GM19035 (cell line): ENCODE measurements around the gene CKLF.
"Not testable (repeated sequence)": the region's sequence is repeated elsewhere in the genome, so short reads cannot be mapped to it uniquely, and the experiment has no call there.

Experiments
- ATAC-seq: cut with Tn5 transposase; IDR thresholded peaks from one replicate; pipeline ENCODE4 v1.9.1; 2021; ENCODE audit not compliant: unreplicated experiment

CKLF gene

DNA sequence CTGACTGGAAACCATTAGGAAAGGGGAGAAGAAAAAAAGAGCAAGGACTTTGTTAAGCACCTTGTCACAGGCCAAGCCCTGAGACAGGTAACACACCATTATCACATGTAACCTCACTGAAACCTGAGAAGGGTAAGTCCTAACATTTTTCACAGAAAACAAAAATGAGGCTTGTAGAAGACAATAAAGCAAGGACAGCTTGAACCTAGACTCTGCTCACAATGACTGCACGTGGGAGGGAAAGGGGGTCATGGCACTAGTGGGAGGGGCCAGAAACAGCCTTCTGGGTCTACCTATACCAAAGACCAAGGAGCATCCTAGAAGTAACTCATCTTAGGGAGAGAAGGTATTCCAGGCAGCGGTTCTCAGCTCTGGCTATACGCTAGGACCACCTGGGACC, 10.0 kb upstream of the CKLF start:
- no peak for ATAC-seq

DNA sequence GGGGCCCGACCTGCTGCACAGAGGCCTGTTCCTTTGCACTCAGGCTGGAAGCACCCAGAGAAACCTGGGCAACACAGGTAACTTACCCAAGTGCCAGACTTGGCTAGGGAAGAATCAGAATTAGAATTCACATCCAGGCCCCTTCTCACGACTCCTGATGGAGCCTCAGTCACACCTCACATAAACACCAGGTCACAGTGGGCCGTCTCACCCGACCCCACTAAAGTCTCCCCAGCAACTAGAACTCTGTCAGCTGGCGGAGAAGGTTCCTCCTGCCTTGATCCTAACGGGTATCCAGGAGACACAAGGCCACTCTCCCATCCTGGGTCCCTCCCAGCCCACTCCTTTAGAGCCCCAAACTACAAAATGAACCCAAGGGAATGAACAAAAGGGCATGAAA, 8.8 kb upstream of the CKLF start:
- ATAC-seq: no peak

DNA sequence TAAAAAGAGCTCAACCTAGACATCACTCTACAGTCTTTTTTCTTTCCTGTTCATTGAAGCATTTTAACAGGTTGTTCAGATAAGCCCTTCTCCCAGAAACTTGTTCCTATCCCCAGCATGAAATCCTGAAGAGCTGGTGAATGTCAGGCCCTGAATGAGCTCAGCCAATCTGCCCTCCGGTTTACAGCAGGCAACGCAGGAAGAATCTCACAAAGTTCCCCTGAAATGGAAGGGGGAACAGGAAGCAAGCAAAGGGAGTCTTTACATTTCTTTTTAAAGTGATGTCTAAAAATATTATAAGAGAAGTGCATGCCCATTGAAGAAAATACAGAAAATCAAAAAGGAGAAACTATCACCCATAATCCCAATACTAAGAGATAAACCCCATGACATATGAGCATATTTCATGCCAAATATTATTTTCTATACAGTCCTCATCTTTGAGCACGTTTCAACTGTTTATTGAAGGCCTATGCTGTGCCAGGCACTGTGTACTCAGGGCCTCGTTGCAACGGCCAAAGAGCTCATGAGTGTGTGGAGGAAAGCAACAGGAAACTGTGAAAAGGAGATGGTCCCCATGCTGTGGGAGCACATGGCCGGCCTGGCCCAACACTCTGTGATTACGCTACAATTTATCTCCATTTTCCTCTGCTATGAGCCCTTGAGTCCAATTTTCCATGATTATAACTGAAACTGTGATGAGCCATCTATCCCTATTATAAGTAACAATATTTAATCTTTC, 8.2 kb upstream of the CKLF start:
- no peak for ATAC-seq

DNA sequence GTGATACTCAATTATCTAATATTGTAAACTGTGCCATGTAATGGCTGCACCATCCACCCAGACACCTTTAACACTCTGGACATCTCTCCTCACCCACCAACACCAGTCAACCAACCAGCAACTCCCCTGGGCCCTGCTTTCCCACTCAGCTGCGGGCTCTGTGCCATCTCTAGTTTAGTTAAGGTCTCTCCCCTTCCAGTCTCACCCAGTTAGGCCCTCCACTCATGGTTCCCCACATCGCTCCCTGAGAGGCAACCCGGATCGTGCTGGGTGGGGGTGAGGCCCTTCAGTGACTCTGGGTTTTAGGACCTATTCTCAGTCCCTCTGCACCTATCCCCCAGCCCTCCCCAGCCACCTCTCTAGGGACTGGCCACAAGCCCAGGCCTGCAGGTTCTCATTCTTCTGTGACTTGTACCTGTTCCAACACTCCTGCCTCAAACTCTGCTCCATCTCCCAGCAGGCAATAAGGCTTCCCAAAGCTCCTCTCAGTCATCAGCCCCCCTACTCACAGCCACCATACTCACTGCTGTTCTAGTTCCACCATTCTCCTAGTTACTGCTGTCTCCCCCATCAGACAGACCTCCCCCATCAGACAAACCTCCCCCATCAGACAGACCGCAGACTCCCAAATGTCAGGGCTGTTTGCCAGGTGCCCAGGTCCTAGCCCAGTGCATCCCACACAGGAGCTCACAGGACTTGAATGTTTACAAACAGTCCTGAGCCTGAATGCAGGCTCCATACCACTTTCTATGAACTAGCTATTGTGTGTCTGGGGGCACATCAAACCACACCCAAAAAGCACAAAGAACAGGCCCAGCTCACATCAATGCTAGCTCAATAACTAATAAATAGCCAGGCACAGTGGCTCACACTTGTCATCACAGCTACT, 5.0 kb upstream of the CKLF start:
- no peak for ATAC-seq

DNA sequence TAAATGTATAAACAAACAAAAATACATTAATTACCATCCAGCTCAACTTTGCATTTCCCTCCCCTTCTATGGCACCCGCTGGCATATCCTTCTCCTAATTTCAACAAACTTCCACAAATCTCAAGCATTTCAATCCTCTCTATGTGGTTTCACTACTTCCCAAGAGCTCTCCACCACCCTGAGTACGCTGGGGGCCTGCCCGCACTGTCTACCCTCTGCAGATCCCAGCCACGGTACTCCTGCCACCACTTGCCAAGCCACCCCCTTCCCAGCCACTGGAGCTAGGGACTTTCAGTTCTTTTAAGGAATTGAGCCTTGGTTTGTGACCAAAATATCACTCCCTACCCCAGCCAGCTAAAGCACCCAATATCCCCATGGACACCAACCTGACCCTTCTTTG, 4.3 kb upstream of the CKLF start:
- ATAC-seq: no peak

DNA sequence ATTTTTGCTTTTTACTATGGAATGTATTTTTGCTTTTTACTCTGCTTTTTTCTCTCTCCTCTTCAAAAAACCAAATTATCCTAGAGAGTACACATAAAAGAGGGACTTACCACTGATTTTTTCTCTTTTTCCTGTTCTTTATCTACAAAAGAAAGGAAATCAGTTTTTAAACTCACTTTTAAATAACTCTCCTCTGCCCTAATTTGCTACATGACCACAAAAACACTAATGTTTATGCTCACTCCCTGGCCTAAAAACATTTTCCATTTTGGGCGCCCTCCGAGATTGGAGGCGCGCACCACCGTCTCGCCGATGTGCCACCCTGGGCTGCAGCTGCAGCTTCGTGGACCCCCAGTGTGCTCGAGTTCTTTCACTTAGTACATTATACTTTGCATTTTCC, 3.5 kb upstream of the CKLF start:
- no peak for ATAC-seq

DNA sequence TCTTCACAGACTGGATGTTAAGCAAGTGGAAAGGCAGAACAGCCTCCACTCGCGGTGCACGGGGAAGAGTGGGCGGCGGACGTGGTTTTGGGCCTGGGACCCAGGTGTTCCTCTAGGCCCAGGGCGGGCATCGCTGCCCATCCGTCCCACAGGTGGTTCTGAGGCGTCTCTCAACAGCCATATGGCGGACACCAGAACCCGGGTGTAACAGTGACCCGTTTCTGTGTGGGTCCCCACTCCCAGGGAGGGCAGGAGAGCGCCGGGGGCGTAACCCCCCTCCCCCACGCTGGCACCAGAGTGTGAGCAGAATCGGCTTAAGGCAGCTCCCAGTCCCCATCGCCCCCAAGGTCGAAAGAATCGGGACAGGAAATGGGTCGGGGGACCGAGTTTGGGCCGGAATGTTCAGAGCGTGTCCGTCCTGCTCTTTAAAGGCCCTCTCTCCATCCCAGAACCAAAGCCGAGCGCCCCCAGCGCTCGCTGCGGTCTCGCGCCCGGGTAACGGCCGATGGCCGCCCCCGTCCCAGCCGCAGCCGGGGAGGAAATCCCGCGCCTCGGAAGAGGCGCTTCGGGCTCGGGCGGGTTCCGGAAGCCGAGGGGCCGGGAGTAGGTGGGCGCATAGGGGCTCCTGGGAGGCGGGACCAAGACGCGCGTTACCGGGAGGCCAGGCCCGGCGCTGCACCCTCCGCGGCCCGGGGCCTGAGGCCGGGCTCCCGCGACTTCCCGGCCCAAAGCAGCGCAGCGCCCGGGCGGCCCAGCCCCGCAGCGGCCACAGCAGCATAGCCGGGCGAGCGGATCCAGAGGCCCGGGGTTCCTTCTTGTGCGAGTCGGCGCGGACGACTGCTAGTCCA, 2.9 kb upstream of the CKLF start, which contains the start of gene TK2:
Gene TK2, minus strand, starts transcription at position 839 of the 848 bp plus-strand sequence. Its CDS starts 61 bp downstream, at position 778.
- no peak for ATAC-seq

DNA sequence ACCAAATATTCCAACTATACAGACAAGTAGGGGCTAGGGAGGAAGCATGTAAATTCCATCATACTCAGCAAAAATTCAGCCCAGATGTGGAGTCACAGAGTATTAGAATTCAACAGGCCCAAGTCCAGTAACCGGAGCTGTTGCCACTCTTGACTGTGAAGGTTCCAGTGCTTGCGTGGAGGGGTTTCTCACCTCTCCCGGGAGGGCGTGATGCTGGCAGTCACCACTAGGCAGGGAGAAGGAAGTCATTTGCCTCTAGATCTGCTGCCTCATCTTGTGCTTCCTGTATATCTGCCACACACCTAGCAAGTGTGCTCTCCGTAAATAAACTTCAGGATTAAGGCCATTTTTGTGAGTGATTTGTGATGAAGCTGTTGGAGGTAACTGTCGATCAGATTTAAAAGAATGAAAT, 1.0 kb upstream of the CKLF start:
- no peak for ATAC-seq

DNA sequence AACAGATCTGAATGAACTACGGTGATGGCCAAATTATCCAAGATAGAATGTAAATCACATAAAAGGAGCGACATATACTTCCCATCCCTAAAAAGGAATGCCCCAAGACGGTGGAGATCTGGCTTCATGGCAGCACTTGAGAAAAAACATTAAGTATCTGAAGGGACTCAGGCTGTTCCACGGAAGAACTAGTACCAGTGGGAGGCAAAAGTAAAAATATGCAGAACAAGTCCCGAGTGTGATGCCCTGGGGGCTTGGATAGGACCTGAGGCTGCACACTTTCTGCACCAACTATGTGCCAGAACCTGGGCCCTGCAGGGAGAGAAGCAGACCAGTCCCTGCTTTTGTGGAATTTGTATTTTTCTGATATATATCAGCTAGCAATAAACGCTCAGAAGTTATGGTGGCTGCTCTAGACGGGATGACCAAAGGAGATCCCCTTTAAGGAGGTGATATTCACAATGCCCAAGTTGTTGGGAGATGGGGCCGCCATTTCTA, 539 bp upstream of the CKLF start:
- ATAC-seq: peak; percentile 18

DNA sequence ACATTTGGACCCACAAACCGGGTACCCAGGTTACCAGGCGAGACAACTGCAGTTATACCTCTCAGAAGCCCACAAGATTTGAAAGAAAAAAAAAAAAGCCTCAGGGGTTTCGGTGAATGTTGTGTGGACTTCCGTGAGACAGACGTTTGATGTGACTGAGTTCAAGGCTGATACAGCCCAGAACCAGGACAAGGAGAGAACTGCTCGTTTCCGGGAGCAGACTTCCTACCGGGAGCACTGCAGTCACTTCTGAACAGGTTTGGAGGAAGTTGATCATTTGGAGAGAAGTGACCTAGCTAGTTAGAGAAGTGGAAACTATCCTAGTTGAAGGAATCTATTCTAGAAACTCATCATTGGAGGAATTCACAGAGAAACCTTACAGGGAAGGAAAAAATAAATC, 847 bp downstream of the CKLF start:
- ATAC-seq: no peak

DNA sequence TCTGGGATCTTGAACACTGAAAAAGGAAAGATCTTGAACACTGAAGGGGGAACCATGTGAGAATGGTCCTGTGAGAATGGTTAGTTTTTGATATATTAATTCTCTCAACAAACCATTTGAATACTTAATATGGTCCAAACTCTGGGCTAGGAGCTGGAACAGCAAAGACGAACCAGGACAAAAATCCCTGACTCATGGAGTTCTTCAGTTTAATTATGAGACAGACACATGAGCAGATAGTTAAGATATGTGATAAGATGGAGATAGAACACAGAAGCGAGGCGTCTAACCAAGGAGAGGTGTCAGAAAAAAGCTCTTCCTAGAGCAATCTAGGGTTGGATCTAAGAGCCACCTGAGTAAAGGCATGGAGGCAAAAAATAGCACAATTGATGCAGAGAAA, 1.6 kb downstream of the CKLF start:
- ATAC-seq: no peak

DNA sequence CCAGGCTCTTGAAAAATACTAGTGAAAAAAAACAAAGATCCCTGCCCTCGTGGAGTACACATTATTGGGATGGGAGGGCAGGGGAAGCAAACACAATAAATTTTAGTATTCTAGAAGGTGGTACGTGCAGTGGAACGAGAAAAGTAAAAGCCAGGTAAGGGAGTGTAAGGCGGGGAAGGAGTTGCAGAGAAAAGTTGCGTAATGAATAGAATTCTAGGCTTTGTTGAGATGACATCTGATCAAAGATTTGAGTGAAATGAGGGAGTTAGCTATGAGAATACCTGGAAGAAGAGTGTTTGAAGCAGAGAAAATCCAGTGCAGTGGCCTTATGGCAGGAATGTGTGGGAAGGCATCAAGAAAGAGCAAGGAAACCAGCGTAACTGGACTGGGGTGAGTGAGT, 2.1 kb downstream of the CKLF start:
- ATAC-seq: no peak

DNA sequence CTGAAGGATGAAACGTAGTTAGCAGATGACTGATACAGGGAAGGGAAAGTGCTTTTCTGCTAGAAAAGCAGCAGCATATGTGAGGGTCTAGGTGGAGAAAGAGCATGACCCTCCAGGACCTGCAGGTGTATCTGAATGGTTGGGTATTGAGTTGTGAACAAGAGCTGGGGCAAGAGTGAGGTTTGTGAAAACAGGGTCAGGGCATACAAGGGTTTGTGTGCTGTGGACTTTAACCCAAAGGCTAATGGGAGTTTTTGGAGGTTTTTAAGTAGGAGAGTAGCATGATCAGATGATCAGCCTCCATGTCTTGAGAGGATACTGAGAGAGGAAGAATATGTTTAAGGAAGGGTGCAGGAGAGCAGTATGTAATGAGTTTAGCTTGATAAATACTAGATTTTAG, 7.7 kb downstream of the CKLF start:
- ATAC-seq: no peak

DNA sequence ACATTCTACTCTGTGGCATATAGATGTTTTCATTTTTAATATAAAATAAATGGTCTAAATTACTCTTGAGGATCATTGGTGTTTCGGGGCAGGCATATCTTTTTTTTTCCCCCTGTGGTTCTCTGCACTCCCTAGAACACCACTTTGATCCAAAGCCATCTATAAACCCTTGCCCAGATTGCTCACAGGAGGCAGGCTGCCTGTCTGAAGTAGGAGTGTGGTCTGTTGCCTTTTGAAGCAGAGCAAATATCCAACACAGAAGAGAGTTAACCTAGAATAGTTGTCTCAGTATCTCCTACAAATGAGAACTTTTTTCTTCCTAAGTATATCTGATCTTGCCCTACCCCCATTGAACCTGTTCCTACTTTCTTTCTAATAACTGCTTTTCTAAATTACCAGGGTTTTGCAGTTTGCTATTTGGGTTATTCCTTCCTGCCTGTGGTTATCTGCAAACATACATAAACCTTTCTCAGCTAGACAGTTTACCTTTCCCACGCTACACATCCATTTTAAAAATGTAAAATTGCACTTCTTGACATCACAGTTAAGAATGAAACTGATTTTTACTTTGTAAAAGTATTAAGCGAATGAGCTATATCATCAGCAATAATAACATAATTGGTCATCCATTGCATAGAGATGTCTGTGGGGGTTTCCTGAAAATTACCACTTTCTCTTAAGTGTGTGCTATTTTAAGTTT, 9.2 kb downstream of the CKLF start:
- no peak for ATAC-seq

DNA sequence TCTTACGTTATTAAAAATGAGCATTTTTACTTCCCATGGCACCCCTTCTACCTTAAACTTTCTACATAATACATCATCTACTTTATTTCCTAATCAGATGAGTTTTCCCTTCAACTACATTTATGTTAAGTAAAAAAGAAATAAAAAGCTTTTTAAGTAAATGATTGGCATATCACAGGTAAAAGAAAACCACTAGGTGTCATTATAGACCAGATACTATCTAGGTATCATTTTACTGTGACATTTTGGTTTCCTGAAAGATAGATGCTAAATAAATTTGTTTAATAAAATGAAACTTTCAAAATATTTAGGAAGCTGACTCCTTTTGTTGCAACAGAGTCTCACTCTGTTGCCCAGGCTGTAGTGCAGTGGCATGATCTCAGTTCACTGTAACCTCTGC, 10.0 kb downstream of the CKLF start:
- ATAC-seq: no peak

DNA sequence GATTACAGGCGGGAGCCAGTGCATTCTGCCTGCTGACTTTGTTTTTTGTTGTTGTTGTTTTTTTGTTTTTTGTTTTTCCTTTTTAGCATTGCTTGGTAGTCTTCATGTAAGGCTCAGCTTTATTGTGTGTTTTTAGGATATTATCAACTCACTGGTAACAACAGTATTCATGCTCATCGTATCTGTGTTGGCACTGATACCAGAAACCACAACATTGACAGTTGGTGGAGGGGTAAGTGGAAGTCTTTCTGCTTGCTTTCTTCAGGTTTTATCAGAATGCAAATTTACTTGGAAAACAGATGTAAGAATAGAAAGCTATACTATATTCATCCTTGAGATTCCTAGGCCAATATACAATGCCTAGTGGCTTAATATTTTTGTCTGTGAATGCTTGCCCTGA, 10.6 kb downstream of the CKLF start:
- no peak for ATAC-seq

DNA sequence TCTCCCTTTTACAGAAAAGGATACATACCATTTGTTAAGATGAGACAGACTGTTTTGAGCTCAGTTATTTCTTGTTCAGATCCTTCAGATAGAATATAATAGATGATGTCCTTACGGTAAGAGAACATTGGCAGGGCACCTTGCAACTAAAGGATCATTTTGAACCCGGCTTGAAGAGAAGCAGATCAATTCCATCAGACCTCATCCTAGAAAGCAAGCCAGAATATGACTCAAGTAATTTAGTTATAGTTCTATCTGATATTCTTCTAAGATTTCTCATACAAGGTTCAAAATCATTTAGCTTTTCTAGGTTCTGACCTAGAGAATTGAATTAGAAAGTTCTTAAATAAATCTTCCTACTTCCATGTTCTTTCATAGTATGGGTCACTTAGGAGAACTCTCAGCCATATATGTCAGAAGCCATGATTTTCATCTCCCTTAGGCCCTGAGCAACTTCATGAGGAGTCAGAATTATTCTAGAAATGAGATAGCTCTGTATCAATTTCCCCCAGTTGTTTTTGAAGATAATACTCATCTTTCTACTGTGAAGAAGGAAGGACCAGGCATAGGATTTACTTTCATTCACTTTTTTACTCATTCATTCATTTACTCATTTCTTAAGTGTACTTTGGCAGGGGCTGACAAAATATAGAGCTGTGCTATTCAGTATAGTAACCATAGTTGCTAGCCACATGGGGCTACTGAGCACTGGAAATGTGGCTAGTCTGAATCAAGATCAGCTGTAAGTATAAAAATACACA, 11.4 kb downstream of the CKLF start:
- ATAC-seq: no peak

DNA sequence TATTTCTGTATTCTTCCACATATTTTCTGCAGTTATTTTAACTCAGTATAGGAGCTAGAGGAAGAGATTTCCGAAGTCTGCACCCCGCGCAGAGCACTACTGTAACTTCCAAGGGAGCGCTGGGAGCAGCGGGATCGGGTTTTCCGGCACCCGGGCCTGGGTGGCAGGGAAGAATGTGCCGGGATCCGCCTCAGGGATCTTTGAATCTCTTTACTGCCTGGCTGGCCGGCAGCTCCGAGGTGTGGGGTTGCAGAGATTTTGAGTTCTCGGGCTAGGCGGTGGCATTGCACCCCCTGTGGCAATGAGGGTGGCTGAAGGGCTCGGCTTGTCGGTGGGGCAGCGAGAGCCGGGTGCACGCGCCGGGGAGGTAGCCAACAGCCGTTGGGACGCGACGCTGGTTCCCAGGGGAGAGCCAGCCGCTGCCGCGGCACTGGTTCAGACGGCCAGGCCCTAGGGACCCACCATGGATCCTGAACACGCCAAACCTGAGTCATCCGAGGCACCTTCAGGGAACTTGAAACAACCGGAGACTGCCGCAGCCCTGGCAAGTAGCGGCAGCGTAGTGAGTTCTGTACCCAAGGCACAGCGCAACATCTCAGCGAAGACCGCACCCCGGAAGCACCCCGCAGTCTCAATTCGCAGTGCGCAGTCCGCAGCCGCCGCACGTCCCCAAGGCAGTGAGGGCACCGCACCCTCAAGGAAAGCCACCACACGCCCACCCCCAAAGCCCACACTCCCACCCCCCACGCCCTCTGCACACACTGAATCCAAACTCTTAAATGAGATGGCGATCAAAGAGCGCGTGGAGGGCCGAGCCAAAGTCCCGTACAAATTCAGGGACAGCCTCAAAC, 13.9 kb downstream of the CKLF start, which contains the start of gene CMTM1:
Gene CMTM1, plus strand, starts transcription at position 389 of the 851 bp plus-strand sequence. Its CDS starts 75 bp downstream, at position 464.
- ATAC-seq: no peak

DNA sequence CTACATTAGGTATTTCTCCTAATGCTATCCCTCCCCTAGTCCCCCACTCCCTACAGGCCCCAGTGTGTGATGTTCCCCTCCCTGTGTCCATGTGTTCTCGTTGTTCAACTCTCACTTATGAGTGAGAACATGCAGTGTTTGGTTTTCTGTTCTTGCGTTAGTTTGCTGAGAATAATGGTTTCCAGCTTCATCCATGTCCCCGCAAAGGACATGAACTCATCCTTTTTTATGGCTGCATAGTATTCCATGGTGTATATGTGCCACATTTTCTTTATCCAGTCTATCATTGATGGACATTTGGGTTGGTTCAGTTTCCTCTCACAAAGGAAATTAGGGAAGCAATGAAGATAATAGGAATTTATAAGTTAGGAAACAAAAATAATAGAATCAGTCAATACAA, 14.9 kb downstream of the CKLF start:
- ATAC-seq: not testable (repeated sequence)
